Osteoblast (primary cell): ENCODE data around the gene PPP2R5E. TPM values are rescaled to one million over a fixed set of nuclear protein-coding genes. Genes with fewer than 3 reads are reported as not detected.

Experiments
- DNase-seq: peaks from one replicate; pipeline ENCODE4 v3.0.0; 2011; ENCODE audit warnings: low spot score, mixed read lengths; ENCODE audit not compliant: insufficient read length; ENCODE audit errors: missing footprints
- H2AFZ ChIP-seq: 2 replicates; pipeline ENCODE4 v1.6.0; 2011; ENCODE audit warnings: mild to moderate bottlenecking, low read length
- H3K27ac ChIP-seq: 2 replicates; pipeline ENCODE4 v1.5.1; 2011; ENCODE audit warnings: mild to moderate bottlenecking, low read depth, low read length, moderate library complexity
- H3K27me3 ChIP-seq: 2 replicates; pipeline ENCODE4 v1.6.0; 2012; ENCODE audit warnings: mild to moderate bottlenecking, control low read depth, inconsistent platforms, low read length, moderate library complexity; ENCODE audit not compliant: insufficient read depth
- H3K36me3 ChIP-seq: 2 replicates; pipeline ENCODE4 v1.5.1; 2011; ENCODE audit warnings: mild to moderate bottlenecking, low read length, control low read depth, moderate library complexity; ENCODE audit not compliant: insufficient read depth
- H3K4me1 ChIP-seq: 2 replicates; pipeline ENCODE4 v1.5.1; 2011; ENCODE audit warnings: mild to moderate bottlenecking, low read length, control low read depth, moderate library complexity; ENCODE audit not compliant: insufficient read depth
- H3K4me2 ChIP-seq: 2 replicates; pipeline ENCODE4 v1.6.0; 2011; ENCODE audit warnings: mild to moderate bottlenecking, low read length; ENCODE audit not compliant: insufficient read depth
- H3K4me3 ChIP-seq: fragments of 200-600 bp; sonication (generic); 3 replicates; pipeline ENCODE4 v1.5.1; 2012; ENCODE audit warnings: mild to moderate bottlenecking, low read length, inconsistent platforms; ENCODE audit not compliant: insufficient read depth
- H3K79me2 ChIP-seq: 2 replicates; pipeline ENCODE4 v1.6.0; 2012; ENCODE audit warnings: mild to moderate bottlenecking, low read length, control low read depth, inconsistent platforms; ENCODE audit not compliant: insufficient read depth
- H3K9me3 ChIP-seq: 2 replicates; pipeline ENCODE4 v1.5.1; 2011; ENCODE audit warnings: low read depth, low read length, control low read depth
- H4K20me1 ChIP-seq: 2 replicates; pipeline ENCODE4 v1.6.0; 2012; ENCODE audit warnings: mild to moderate bottlenecking, low read length, control low read depth; ENCODE audit not compliant: insufficient read depth
- CTCF ChIP-seq: IDR thresholded peaks from 2 replicates; pipeline ENCODE4 v1.5.1; 2011; ENCODE audit warnings: mild to moderate bottlenecking, low read depth, low read length, moderate library complexity; ENCODE audit errors: extremely low read depth
- total RNA-seq: library from RNA; depleted of rRNA; stranded (reverse); fragments of >200 nt; gene quantifications from 2 replicates; pipeline ENCODE4 v1.2.3, GENCODE V29; 2012

The PPP2R5E gene
- total RNA-seq, 1 donor = 29.3 TPM

GRCh38 chr14:63413009-63413408 lies 130.2 kb downstream of the PPP2R5E start:
- TF ChIP-seq CTCF = no peak
- peaks cover 2% of the 10 kb centered on the region for H3K36me3 ChIP-seq
- no peak overlapping the region for H3K4me2 ChIP-seq
- H3K4me3 ChIP-seq = no peak overlapping the region
- no peak for DNase-seq
- no peak overlapping the region for H3K27ac ChIP-seq
- no peak overlapping the region for H2AFZ ChIP-seq
- no peaks in the 10 kb centered on the region for H3K4me1 ChIP-seq
- no peaks in the 10 kb centered on the region for H3K9me3 ChIP-seq
- no peaks in the 10 kb centered on the region for H3K27me3 ChIP-seq
- H4K20me1 ChIP-seq = peaks cover 10% of the 10 kb centered on the region
- H3K79me2 ChIP-seq = no peaks in the 10 kb centered on the region

DNA sequence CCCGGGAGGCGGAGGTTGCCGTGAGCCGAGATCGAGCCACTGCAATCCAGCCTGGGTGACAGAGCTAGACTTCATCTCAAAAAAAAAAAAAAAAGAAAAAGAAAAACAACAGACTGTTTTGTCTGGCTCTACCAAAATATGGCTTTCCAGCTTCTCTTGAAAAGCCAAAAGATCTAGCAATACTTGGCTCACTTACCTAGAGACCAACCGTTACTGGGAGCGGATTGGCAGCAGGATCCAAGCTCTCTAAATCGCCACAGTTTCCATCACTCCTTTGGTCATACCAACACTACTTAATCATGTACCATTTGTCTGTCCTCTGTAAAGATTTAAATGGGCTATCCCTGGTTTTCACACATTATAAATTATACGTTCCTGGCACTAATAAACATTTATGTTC lies 136.8 kb downstream of the PPP2R5E start:
- Histone ChIP-seq H3K36me3 (peaks cover 3% of the 10 kb centered on the region), H3K4me3 (no peak overlapping the region), H4K20me1 (peaks cover 3% of the 10 kb centered on the region), H3K27me3 (no peaks in the 10 kb centered on the region), H3K27ac (no peak overlapping the region), H3K79me2 (peaks cover 18% of the 10 kb centered on the region), H3K4me2 (no peak overlapping the region), H3K9me3 (no peaks in the 10 kb centered on the region), H3K4me1 (no peaks in the 10 kb centered on the region), H2AFZ (no peak overlapping the region)
- no peak for TF ChIP-seq CTCF
- DNase-seq = no peak

- H3K4me1 ChIP-seq = no peaks in the 10 kb centered on the region
- H2AFZ ChIP-seq = no peak overlapping the region
- H3K36me3 ChIP-seq = peaks cover 3% of the 10 kb centered on the region
- no peaks in the 10 kb centered on the region for H3K9me3 ChIP-seq
- no peaks in the 10 kb centered on the region for H3K27me3 ChIP-seq
- no peak for TF ChIP-seq CTCF
- no peaks in the 10 kb centered on the region for H4K20me1 ChIP-seq
- H3K4me2 ChIP-seq = no peak overlapping the region
- no peak overlapping the region for H3K4me3 ChIP-seq
- H3K27ac ChIP-seq = no peak overlapping the region
- DNase-seq = no peak
- H3K79me2 ChIP-seq = peaks cover 18% of the 10 kb centered on the region
Observed at GRCh38 chr14:63405715-63406114, 137.5 kb downstream of the PPP2R5E start.

GRCh38 chr14:63404906-63405305 lies 138.3 kb downstream of the PPP2R5E start:
- Histone ChIP-seq H3K27ac (no peak overlapping the region), H3K9me3 (no peaks in the 10 kb centered on the region), H3K27me3 (no peaks in the 10 kb centered on the region), H3K4me1 (no peaks in the 10 kb centered on the region), H3K4me3 (no peak overlapping the region), H2AFZ (no peak overlapping the region), H3K4me2 (no peak overlapping the region), H3K79me2 (peaks cover 18% of the 10 kb centered on the region), H4K20me1 (peaks cover 4% of the 10 kb centered on the region), H3K36me3 (peaks cover 3% of the 10 kb centered on the region)
- DNase-seq = no peak
- no peak for TF ChIP-seq CTCF
